B cell (primary cell): ENCODE results near the gene PIGO. TPM values are rescaled to one million over a fixed set of nuclear protein-coding genes. Genes with fewer than 3 reads are reported as not detected.

Source experiments
- ATAC-seq: fragments of 200-7000 bp; cut with Tn5 transposase; one replicate; pipeline ENCODE4 v1.10.0; 2021; ENCODE audit warnings: low read depth, mild to moderate bottlenecking, moderate number of reproducible peaks, moderate library complexity
- CTCF ChIA-PET: fragments of 350-600 bp; sonication (Branson Sonifier 250); formaldehyde crosslinking; loops from one replicate; lab custom pipeline; 2021; ENCODE audit warnings: antibody characterized with exemption, inconsistent platforms; lab: Charles Lee
- POLR2A ChIA-PET: fragments of 350-600 bp; sonication (Branson Sonifier 250); formaldehyde crosslinking; loops from one replicate; lab custom pipeline; 2021; ENCODE audit warnings: antibody characterized with exemption; lab: Charles Lee
- DNase-seq: peaks from one replicate; pipeline ENCODE4 v3.0.0; 2013
- H2AFZ ChIP-seq: 2 replicates; pipeline ENCODE4 v1.6.1; 2012; ENCODE audit warnings: mild to moderate bottlenecking, low read depth, low read length; ENCODE audit not compliant: insufficient read depth, poor library complexity, severe bottlenecking
- H3K27ac ChIP-seq, 2 donors: 1 replicate in 1 of 2; 2 replicates in 1 of 2; pipeline ENCODE4 v1.5.1; 2012 to 2013; ENCODE audit warnings: low read length in 2 of 2, mild to moderate bottlenecking in 2 of 2, moderate library complexity in 1 of 2
- H3K27me3 ChIP-seq, 4 experiments: fragments of 200-600 bp in 1 of 4; sonication (generic) in 1 of 4; replicated peaks in 1 of 4; 1 replicate in 2 of 4; 2 replicates in 2 of 4; pipeline versions ENCODE4 v1.6.1 to v1.7.0; 2013 to 2016; ENCODE audit warnings: low read length in 3 of 4, mild to moderate bottlenecking in 2 of 4, mixed read lengths in 1 of 4, moderate library complexity in 1 of 4; ENCODE audit not compliant: insufficient read depth in 4 of 4, control insufficient read depth in 3 of 4; ENCODE audit errors: control extremely low read depth in 1 of 4
- H3K36me3 ChIP-seq, 2 experiments: replicated peaks in 1 of 2; 1 replicate in 1 of 2; 2 replicates in 1 of 2; pipeline versions ENCODE4 v1.6.1 to v1.7.1; 2013; ENCODE audit warnings: low read length in 1 of 2; ENCODE audit not compliant: insufficient read depth in 2 of 2, control insufficient read depth in 1 of 2; ENCODE audit errors: control extremely low read depth in 1 of 2, extremely low read depth in 1 of 2
- H3K4me1 ChIP-seq, 2 donors: fragments of 200-600 bp in 1 of 2; sonication (generic) in 1 of 2; 1 replicate in 1 of 2; 2 replicates in 1 of 2; pipeline versions ENCODE4 v1.5.1 to v1.6.1; 2013 to 2017; ENCODE audit warnings: low read length in 2 of 2; ENCODE audit not compliant: control insufficient read depth in 2 of 2, insufficient read depth in 2 of 2
- H3K4me2 ChIP-seq: replicated peaks from 2 replicates; pipeline ENCODE3; 2012; ENCODE audit warnings: mild to moderate bottlenecking, low read depth, low read length; ENCODE audit not compliant: poor library complexity, severe bottlenecking
- H3K4me3 ChIP-seq, 5 experiments: fragments of 200-600 bp in 1 of 5; sonication (generic) in 1 of 5; 1 replicate in 3 of 5; 2 replicates in 2 of 5; pipeline versions ENCODE4 v1.5.1 to v1.7.0; 2011 to 2016; ENCODE audit warnings: low read length in 4 of 5, mild to moderate bottlenecking in 4 of 5, low read depth in 2 of 5, control low read depth in 1 of 5, moderate library complexity in 1 of 5; ENCODE audit not compliant: insufficient read depth in 1 of 5; ENCODE audit errors: control extremely low read depth in 1 of 5, extremely low read depth in 1 of 5
- H3K79me2 ChIP-seq: fragments of 200-600 bp; sonication (generic); one replicate; pipeline ENCODE4 v1.6.0; 2016; ENCODE audit warnings: low read length; ENCODE audit not compliant: control insufficient read depth, insufficient read depth
- H3K9ac ChIP-seq: fragments of 200-600 bp; sonication (generic); 2 replicates; pipeline ENCODE4 v1.6.1; 2017; ENCODE audit warnings: mild to moderate bottlenecking, low read length, moderate library complexity
- H3K9me3 ChIP-seq, 3 donors: one replicate each; pipeline versions ENCODE4 v1.6.1 to v1.7.1; 2013; ENCODE audit warnings: low read length in 2 of 3; ENCODE audit not compliant: control insufficient read depth in 2 of 3, insufficient read depth in 1 of 3; ENCODE audit errors: control extremely low read depth in 1 of 3
- H4K20me1 ChIP-seq: 2 replicates; pipeline ENCODE4 v1.6.0; 2012; ENCODE audit warnings: mild to moderate bottlenecking, low read length; ENCODE audit not compliant: insufficient read depth, control insufficient read depth, poor library complexity, severe bottlenecking
- H3K27ac Mint-ChIP-seq: one replicate; pipeline ENCODE4 v1.8.0; 2021; ENCODE audit warnings: mixed read lengths
- H3K27me3 Mint-ChIP-seq: one replicate; pipeline ENCODE4 v1.8.0; 2021; ENCODE audit warnings: mixed read lengths
- H3K4me1 Mint-ChIP-seq: one replicate; pipeline ENCODE4 v1.8.0; 2021; ENCODE audit warnings: mixed read lengths
- H3K4me3 Mint-ChIP-seq: one replicate; pipeline ENCODE4 v1.8.0; 2021; ENCODE audit warnings: mixed read lengths
- H3K9me3 Mint-ChIP-seq: one replicate; pipeline ENCODE4 v1.8.0; 2022; ENCODE audit warnings: mixed read lengths; ENCODE audit not compliant: insufficient read depth
- CTCF ChIP-seq: fragments of 200-600 bp; IDR thresholded peaks from one replicate; pipeline ENCODE4 v1.8.0; 2022; ENCODE audit warnings: antibody characterized with exemption, mild to moderate bottlenecking
- EZH2 ChIP-seq: IDR thresholded peaks from 2 replicates; pipeline ENCODE4 v1.6.1; 2012; ENCODE audit warnings: borderline replicate concordance, low read depth, mild to moderate bottlenecking, moderate library complexity, low read length; ENCODE audit not compliant: insufficient read depth, poor library complexity, severe bottlenecking
- WGBS: methylation state at CpG from one replicate; pipeline ENCODE4 v1.1.5; 2013; ENCODE audit warnings: missing lambda C conversion rate; ENCODE audit not compliant: insufficient coverage; 5-methylcytosine and 5-hydroxymethylcytosine counted together
- intact Hi-C: fragments of 100-400 bp; cut with micrococcal nuclease; formaldehyde crosslinking; loops from one replicate; pipeline ENCODE4 v1.10.0; 2022
- polyA plus RNA-seq: library from polyadenylated mRNA; depleted of rRNA; stranded (reverse); fragments of >200 nt; gene quantifications from 2 replicates; pipeline ENCODE4 v1.2.3, GENCODE V29; 2012
- small RNA-seq: library from RNA; depleted of rRNA; stranded (forward); fragments of <200 nt; gene quantifications from one replicate; pipeline ENCODE3, GENCODE V24; 2012; ENCODE audit warnings: low replicate concordance, low read depth; ENCODE audit not compliant: insufficient read length
- total RNA-seq, 2 donors: library from RNA; stranded (reverse); fragments of 120-200 nt in 1 of 2; gene quantifications; 1 replicate in 1 of 2; 2 replicates in 1 of 2; pipeline versions ENCODE4 v1.2.3 to v1.2.4, GENCODE V29; 2013 to 2022

The PIGO gene
- total and polyA plus RNA-seq, 2 donors (not counting 1 experiment from before 2014, with no cell fraction given), result 25.7 to 32.5 TPM

- no peaks in the 10 kb centered on the region for H3K79me2 ChIP-seq
- TF ChIP-seq CTCF (no peak), EZH2 (no peak)
- Mint-ChIP-seq H3K4me3 (no peak overlapping the region), H3K27ac (no peak overlapping the region), H3K9me3 (no peaks in the 10 kb centered on the region), H3K27me3 (no peaks in the 10 kb centered on the region), H3K4me1 (peaks cover 3% of the 10 kb centered on the region)
- H3K4me1 ChIP-seq, result no peaks in the 10 kb centered on the region
- H3K9me3 ChIP-seq, result no peaks in the 10 kb centered on the region
- H3K27me3 ChIP-seq, result no peaks in the 10 kb centered on the region
- CTCF ChIA-PET, result interaction anchor here (1.5 kb wide), 1 partner anchor 9 kb away, joined by 5 read pairs; no protein-coding TSS in a partner anchor
- intact Hi-C loops, result no loop called here
- ATAC-seq, result no peak
- no peak overlapping the region for H3K9ac ChIP-seq
- H3K27ac ChIP-seq, result no peak overlapping the region
- no peaks in the 10 kb centered on the region for H4K20me1 ChIP-seq
- peaks cover 0 to 21% of the 10 kb centered on the region in 2 experiments for H3K36me3 ChIP-seq
- WGBS, result 89% methylated on average over 3 of the region's 3 CpGs
- H3K4me2 ChIP-seq, result no peak overlapping the region
- no peak overlapping the region for H3K4me3 ChIP-seq
- DNase-seq, result no peak
- no peak overlapping the region for H2AFZ ChIP-seq
- POLR2A ChIA-PET, result no interaction called here
These were observed 54.2 kb downstream of the PIGO start for GRCh38 chr9:35042081-35042604.

Small RNA genes lying within 50 kb of the gene (small RNA-seq; reads per million reads assigned to genes)
- gene RN7SL338P, result not detected

Other genes starting within 250 kb of the PIGO start
- gene PHF24, start 138.3 kb downstream of the PIGO start, total RNA-seq, result not detected in 2 replicates
- not detected in 2 replicates for gene PHF24, start 138.3 kb downstream of the PIGO start, polyA plus RNA-seq
- gene DNAJB5, start 106.8 kb downstream of the PIGO start, total RNA-seq, result 1.0 and 2.4 TPM in 2 replicates
- gene DNAJB5, start 106.8 kb downstream of the PIGO start, polyA plus RNA-seq, result 0.58 and 0.94 TPM in 2 replicates
- 178 and 201 TPM in 2 replicates for gene VCP, start 24.0 kb downstream of the PIGO start, total RNA-seq
- 93.0 and 118 TPM in 2 replicates for gene VCP, start 24.0 kb downstream of the PIGO start, polyA plus RNA-seq
- gene FANCG, start 16.6 kb downstream of the PIGO start, total RNA-seq, result 38.9 and 40.1 TPM in 2 replicates
- 26.5 and 27.1 TPM in 2 replicates for gene FANCG, start 16.6 kb downstream of the PIGO start, polyA plus RNA-seq
- 52.1 and 58.9 TPM in 2 replicates for gene STOML2, start 6.5 kb upstream of the PIGO start, total RNA-seq
- gene STOML2, start 6.5 kb upstream of the PIGO start, polyA plus RNA-seq, result 60.6 and 64.6 TPM in 2 replicates
- 6.5 and 7.0 TPM in 2 replicates for gene ATOSB, start 19.3 kb upstream of the PIGO start, total RNA-seq
- gene ATOSB, start 19.3 kb upstream of the PIGO start, polyA plus RNA-seq, result 9.4 and 9.7 TPM in 2 replicates
- gene UNC13B, start 65.4 kb upstream of the PIGO start, total RNA-seq, result 0.25 and 0.32 TPM in 2 replicates
- gene UNC13B, start 65.4 kb upstream of the PIGO start, polyA plus RNA-seq, result 0.14 and 0.19 TPM in 2 replicates